ENCODE data around the gene CACNG8. TPM values are rescaled to one million over a fixed set of nuclear protein-coding genes. Genes with fewer than 3 reads are reported as not detected.

Gene CACNG8
- total RNA-seq, 1 experiment from 2014 or later = 0.91 TPM

DNA sequence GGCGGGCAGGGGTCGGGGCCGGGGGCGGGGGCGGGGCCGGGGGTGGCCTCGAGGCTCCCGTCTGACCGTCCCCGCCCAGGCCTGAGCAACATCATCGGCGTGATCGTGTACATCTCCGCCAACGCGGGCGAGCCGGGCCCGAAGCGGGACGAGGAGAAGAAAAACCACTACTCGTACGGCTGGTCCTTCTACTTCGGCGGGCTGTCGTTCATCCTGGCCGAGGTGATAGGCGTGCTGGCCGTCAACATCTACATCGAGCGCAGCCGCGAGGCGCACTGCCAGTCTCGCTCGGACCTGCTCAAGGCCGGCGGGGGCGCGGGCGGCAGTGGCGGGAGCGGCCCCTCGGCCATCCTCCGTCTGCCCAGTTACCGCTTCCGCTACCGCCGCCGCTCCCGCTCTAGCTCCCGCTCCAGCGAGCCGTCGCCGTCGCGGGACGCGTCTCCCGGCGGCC is 19.3 kb downstream of the CACNG8 start:
- H3K4me1 ChIP-seq = no peaks in the 10 kb centered on the region

DNA sequence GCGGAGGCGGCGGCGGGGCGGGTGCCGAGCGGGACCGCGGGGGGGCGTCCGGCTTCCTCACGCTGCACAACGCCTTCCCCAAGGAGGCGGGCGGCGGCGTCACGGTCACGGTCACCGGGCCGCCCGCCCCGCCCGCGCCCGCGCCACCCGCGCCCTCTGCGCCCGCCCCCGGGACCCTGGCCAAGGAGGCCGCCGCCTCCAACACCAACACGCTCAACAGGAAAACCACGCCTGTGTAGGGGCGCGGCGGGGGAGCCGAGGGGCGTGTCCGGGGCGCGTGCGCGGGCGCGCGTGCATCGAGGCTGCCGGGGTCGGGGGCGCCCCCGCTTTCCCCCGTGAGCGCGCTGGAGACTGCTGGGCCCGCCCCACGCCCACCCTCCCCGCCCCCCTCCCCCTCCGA is 19.9 kb downstream of the CACNG8 start:
- no peaks in the 10 kb centered on the region for H3K4me1 ChIP-seq
- H3K36me3 ChIP-seq (ENCODE audit: control insufficient read depth, insufficient read depth, low read length) = no peaks in the 10 kb centered on the region
- peaks cover 22% of the 10 kb centered on the region for H3K9me3 Mint-ChIP-seq (ENCODE audit: unreplicated experiment)
- no TSS peak for BruUV-seq (replicated peaks)
- peak overlapping the region; percentile 27 for H3K4me3 ChIP-seq (ENCODE audit: low read depth, low read length)
- no peaks in the 10 kb centered on the region for H3K27me3 ChIP-seq (replicated peaks; ENCODE audit: control insufficient read depth, insufficient read depth, low read length)
- no peak overlapping the region for H3K27ac Mint-ChIP-seq (ENCODE audit: unreplicated experiment)
- H3K27me3 Mint-ChIP-seq (ENCODE audit: insufficient read depth, unreplicated experiment) = no peaks in the 10 kb centered on the region
- intact Hi-C loops (cut with micrococcal nuclease; ENCODE audit: unreplicated experiment) = loop anchor here (1.0 kb wide), 1 partner anchor 92 kb away; no protein-coding TSS in a partner anchor
- H3K4me1 Mint-ChIP-seq (ENCODE audit: low read depth, unreplicated experiment) = no peaks in the 10 kb centered on the region
- H3K36me3 Mint-ChIP-seq (ENCODE audit: insufficient read depth, unreplicated experiment) = no peaks in the 10 kb centered on the region
- ChIA-PET POLR2A (no interaction called here), CTCF (no interaction called here)
- H3K4me3 Mint-ChIP-seq (ENCODE audit: unreplicated experiment) = no peak overlapping the region
- no peak for DNase-seq
- no peaks in the 10 kb centered on the region for H3K9me3 ChIP-seq
- TF ChIP-seq, protein P1, sequence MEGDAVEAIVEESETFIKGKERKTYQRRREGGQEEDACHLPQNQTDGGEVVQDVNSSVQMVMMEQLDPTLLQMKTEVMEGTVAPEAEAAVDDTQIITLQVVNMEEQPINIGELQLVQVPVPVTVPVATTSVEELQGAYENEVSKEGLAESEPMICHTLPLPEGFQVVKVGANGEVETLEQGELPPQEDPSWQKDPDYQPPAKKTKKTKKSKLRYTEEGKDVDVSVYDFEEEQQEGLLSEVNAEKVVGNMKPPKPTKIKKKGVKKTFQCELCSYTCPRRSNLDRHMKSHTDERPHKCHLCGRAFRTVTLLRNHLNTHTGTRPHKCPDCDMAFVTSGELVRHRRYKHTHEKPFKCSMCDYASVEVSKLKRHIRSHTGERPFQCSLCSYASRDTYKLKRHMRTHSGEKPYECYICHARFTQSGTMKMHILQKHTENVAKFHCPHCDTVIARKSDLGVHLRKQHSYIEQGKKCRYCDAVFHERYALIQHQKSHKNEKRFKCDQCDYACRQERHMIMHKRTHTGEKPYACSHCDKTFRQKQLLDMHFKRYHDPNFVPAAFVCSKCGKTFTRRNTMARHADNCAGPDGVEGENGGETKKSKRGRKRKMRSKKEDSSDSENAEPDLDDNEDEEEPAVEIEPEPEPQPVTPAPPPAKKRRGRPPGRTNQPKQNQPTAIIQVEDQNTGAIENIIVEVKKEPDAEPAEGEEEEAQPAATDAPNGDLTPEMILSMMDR (IDR thresholded peaks at IDR 0.05; ENCODE audit: insufficient read depth in 1 of 2, low read depth in 1 of 2, low read length in 1 of 2, severe bottlenecking in 1 of 2, unreplicated experiment in 1 of 2) = no peak

More for the DNA sequence above, 19.3 kb downstream of the CACNG8 start:
- Mint-ChIP-seq H3K4me3 (ENCODE audit: unreplicated experiment) (no peak overlapping the region), H3K9me3 (ENCODE audit: unreplicated experiment) (peaks cover 22% of the 10 kb centered on the region), H3K4me1 (ENCODE audit: low read depth, unreplicated experiment) (no peaks in the 10 kb centered on the region), H3K36me3 (ENCODE audit: insufficient read depth, unreplicated experiment) (no peaks in the 10 kb centered on the region), H3K27ac (ENCODE audit: unreplicated experiment) (no peak overlapping the region), H3K27me3 (ENCODE audit: insufficient read depth, unreplicated experiment) (no peaks in the 10 kb centered on the region)
- ChIA-PET CTCF (no interaction called here), POLR2A (no interaction called here)
- intact Hi-C loops (cut with micrococcal nuclease; ENCODE audit: unreplicated experiment) = no loop called here
- H3K4me3 ChIP-seq (ENCODE audit: low read depth, low read length) = no peak overlapping the region
- no peaks in the 10 kb centered on the region for H3K9me3 ChIP-seq
- no TSS peak for BruUV-seq (replicated peaks)
- no peaks in the 10 kb centered on the region for H3K27me3 ChIP-seq (replicated peaks; ENCODE audit: control insufficient read depth, insufficient read depth, low read length)
- no peak for DNase-seq
- TF ChIP-seq, protein P1 (IDR thresholded peaks at IDR 0.05; ENCODE audit: insufficient read depth in 1 of 2, low read depth in 1 of 2, low read length in 1 of 2, severe bottlenecking in 1 of 2, unreplicated experiment in 1 of 2) = no peak
- no peaks in the 10 kb centered on the region for H3K36me3 ChIP-seq (ENCODE audit: control insufficient read depth, insufficient read depth, low read length)

DNA sequence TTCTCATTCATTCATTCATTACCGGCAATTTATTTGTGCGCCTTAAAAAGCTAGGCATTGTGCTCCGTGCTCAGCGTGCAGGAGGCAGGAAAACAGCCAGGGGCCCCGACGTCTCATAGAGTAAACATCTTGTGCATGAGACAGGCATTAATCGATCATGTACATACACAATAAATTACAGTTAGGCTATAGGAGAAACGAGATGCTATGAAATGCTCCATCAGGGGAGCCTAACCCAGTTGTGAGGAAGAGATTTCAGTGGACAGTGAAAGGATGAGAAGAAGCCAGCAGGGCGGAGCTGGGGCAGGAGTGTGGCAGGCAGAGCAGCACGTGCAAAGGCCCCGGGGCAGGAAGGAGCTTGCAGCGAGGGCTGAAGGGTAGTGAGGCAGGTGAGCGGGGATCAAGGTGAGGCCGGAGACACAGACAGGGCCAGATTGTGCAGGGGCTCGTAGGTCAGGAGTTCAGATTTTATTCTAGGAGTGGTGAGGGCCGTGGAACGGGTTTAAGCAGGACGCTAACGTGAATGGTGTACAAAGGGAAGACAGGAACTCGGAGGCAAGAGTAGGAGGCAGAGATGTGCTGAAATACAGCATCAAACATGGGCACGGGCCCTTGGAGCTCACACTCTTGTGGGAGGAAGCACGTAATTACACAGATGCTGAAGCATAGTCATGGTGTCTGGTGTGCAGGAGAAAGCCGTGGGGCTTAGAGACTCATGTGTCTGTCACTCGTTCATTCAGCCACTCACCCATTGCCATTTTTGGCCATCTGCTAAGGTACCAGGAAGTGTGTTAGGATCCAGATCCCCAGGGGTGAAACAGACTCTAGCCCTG is 20.9 kb downstream of the CACNG8 start:
- Histone ChIP-seq H3K4me1 (no peaks in the 10 kb centered on the region), H3K27me3 (replicated peaks; ENCODE audit: control insufficient read depth, insufficient read depth, low read length) (no peaks in the 10 kb centered on the region), H3K4me3 (ENCODE audit: low read depth, low read length) (no peak overlapping the region; the same call in 1 of the 2 replicates), H3K9me3 (no peaks in the 10 kb centered on the region), H3K36me3 (ENCODE audit: control insufficient read depth, insufficient read depth, low read length) (no peaks in the 10 kb centered on the region)
- no peaks in the 10 kb centered on the region for H3K4me1 Mint-ChIP-seq (ENCODE audit: low read depth, unreplicated experiment)
- TF ChIP-seq, protein P1 (IDR thresholded peaks at IDR 0.05; ENCODE audit: insufficient read depth in 1 of 2, low read depth in 1 of 2, low read length in 1 of 2, severe bottlenecking in 1 of 2, unreplicated experiment in 1 of 2) = no peak
- CTCF ChIA-PET = no interaction called here
- no peak for DNase-seq
- intact Hi-C loops (cut with micrococcal nuclease; ENCODE audit: unreplicated experiment) = loop anchor here (1.0 kb wide), 1 partner anchor 93 kb away; no protein-coding TSS in a partner anchor
- BruUV-seq (replicated peaks) = no TSS peak
- H3K4me3 Mint-ChIP-seq (ENCODE audit: unreplicated experiment) = no peak overlapping the region
- POLR2A ChIA-PET = no interaction called here
- no peaks in the 10 kb centered on the region for H3K27me3 Mint-ChIP-seq (ENCODE audit: insufficient read depth, unreplicated experiment)
- H3K9me3 Mint-ChIP-seq (ENCODE audit: unreplicated experiment) = peaks cover 22% of the 10 kb centered on the region
- H3K36me3 Mint-ChIP-seq (ENCODE audit: insufficient read depth, unreplicated experiment) = no peaks in the 10 kb centered on the region
- no peak overlapping the region for H3K27ac Mint-ChIP-seq (ENCODE audit: unreplicated experiment)
